CMK (cell line): ENCODE data around the gene RHBDL3.
"Not testable (repeated sequence)": the region's sequence is repeated elsewhere in the genome, so short reads cannot be mapped to it uniquely, and the experiment has no call there.

Experiments used
- DNase-seq: peaks from one replicate; pipeline ENCODE4 v3.0.0-alpha.2; 2010; ENCODE audit warnings: low read depth

Gene RHBDL3

DNA sequence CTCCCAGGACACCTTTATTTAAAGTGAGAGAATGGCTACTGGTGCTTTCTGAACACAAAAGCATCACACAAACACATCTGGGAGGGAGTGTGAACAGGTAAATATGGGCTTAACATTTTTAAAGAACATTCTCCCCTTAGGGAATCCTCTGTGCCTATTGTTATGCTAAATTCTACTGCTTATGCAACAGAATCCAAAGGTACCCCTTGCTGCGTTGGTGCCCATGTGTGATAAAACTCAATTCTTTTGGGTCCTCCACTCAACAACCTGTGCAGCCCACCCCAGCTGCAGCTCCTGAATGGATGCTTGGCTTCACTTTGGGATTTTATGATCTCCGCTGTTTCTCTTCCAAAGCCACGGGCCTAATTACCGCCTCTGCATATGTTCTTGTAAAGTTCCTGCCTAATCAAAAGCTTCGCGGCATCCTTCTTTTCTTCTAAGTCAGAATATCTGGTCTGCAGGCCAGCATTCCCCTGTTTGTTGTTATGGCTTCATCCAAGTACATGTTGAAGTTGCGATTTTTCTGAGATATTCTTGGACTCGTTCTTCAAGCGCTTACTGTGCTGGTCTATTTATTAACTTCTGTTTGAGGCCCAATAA is 23.9 kb downstream of the RHBDL3 start:
- no peak for DNase-seq

DNA sequence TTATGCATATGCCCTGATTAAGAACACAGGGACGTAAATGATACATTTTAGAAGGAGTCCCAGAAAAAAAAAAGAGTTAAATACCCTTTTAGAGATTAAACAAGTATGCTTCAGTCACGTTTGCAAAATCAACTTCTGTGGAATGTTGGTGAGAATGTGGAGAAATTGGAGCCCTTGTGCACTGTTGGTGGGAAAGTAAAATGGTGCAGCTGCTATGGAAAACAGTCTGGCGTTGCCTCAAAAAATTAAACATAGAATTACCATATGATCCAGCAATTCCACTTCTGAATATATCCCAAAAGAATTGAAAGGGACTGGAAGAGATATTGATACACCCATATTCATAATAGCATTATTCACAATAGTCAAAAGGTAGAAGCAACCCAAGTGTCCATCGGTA is 26.5 kb downstream of the RHBDL3 start:
- DNase-seq = no peak

DNA sequence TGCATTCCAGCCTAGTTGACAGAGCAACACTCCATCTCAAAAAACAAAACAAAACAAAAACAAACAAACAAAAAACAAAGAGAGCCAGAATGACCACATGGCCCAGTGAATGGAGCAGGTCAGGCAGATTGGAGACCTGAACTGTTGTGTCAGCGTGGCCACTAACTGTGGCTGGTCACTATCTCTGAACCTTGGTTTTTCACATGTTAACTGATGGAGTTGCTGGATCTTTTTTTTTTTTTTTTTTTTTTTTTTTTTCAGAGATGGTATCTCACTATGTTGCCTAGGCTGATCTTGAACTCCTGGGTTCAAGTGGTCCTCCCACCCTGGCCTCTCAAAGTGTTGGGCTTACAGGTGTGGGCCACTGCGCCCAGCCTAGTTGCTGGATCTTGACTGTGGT is 31.8 kb downstream of the RHBDL3 start:
- DNase-seq = no peak

DNA sequence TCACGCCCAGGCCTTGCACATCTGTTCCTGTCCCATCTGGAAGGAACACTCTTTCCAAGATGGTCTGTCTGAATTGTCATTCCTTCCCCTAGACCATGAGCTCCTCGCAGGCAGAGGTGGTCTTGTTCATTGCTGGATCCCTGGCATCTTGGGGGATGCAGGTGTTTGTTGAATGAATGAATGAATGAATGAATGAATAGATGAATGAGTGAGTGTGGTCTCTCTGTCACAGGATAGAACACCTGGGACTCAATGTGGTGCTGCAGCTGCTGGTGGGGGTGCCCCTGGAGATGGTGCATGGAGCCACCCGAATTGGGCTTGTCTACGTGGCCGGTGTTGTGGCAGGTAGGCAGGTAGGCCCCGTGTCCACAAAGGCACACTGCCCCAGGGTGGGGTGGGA is 32.2 kb downstream of the RHBDL3 start:
- no peak for DNase-seq

DNA sequence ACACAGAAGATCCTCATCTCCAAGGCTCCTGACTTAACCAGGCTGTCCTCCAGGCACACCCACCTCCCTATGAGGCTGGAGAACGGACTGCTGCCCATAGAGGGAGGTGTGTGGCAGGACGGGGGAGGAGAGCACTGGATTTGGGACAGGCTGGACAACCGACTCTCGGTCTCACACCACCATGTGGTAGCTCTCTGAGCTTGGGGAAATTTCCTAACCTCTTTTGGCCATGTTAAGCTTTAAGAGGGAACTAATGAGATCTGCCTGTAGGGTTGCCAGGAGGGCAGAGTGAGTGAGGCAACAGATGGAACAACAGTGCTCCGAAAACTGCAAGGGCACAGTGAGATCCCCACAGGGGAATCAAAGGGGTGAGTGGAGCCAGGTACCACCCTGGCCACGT is 32.7 kb downstream of the RHBDL3 start:
- DNase-seq = no peak

DNA sequence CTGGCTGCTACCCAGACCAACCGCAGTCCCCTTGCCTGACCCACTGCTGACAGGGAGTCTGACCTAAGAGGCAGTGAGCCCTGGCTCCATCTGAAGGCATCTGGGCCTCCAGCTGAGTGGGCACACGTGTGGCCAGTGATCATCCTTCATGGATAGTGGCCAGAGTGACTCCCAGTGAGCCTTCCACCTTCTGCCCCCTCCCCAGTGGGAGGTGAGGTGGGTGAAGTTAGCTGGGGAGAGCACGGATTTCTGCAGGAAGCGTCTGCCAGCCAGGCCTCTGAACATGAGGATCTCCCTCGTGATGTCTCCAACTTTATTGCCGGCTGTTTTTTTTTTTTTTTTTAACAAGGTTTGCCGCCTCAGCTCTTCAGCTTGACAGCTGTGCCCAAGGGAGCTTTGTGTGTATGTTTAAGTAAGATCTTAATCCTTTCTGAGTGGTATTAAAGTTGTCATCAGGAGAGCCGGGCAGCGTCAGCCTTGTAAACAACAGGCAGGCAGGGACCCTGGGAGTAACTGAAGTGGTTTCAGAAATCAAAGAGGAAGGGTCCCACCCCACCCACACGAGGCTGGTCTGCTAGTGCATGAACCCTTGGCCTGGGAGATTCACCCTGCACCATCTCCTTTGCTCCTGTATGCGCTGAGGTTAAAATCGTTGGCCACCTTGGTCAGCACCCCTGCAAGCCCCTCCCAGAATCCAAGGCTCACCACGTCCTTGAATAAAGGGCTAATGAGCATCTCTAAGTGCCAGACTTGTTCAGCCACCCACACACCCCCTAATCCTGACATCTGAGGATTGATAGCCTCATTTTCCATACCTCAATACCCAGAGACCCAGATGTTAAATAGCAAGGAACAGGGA is 33.3 kb downstream of the RHBDL3 start:
- no peak for DNase-seq

DNA sequence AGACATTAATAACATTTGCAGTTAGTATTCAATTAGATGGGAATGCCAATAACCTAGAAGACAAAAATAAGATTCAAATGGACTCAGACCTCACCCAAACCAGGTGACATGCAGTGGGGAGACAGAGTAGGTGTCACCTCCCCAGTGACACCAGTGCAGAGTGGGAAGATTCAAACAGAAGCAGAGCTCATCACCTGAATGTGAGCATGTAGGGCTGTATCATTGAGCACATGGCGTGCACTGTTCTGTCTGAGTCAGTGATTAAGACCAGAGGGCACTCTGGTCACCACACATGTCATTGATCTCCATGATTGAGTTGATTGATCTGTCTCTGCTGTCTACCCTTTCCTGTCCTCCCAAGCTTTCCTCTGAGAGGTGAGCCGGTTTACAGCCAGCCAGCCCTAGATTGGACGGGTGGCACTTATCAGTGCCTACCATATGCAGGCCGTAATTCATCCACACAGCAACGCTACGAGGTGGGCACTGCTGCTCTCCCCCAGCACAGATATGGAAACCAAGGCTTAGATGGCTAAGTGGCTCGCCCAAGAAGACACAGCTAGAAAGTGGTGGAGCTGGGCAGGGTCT is 34.0 kb downstream of the RHBDL3 start:
- DNase-seq = no peak

DNA sequence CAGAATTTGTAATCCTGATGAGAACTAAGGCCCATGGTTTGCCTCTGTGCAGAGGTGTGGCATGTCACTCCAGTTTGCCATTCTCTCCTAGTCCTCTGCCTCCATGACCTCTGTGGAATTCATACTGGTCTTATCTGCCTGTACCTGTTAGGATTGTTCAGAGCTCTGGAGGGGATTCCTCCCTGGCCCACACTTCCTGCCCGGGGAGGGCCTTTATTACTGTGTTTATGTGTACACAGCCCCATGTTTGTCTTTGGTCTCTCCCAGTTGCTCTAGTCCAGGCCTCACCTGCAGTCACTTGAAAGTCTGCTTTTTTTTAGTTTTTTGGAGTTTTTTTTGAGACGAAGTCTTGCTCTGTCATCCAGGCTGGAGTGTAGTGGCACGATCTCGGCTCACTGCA is 36.4 kb downstream of the RHBDL3 start:
- DNase-seq = no peak

DNA sequence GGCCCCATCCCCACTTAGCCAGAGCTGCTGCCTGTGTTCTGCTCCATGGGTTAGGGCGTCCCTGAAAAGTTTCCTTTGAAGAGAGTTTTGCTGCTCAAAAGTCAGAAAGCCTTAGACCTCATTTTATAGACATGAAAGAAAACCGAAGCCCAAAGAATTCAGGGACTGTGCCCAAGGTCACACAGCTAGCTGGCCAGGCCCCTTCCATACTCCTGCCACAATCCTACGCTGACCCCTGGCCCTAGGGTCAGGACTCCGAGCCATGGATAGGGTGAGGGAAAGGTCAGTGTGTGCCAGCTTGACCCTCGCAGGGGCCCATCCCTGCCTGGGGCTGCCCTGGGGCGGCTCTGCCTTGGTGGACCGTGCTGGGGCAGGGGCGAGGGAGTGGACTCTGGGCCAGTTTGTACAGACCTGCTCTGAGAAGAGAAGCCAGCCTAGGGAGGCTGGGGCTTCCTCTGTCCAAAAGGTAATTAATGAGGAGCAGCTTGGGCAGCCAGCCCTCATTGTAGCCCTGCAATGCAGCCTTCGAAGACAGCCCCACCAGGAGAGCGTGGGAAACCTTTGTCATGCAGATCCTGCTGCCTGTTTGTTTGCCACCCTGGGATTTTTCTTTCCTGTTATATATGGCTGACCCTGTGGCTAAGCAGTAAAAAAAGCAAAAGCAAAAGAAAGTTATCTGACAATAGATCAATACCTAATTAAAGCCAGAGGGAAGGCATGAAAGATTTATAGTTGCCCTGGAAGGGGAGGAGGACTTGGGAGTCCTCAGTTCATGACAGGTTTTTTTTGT is 37.4 kb downstream of the RHBDL3 start:
- DNase-seq = no peak

DNA sequence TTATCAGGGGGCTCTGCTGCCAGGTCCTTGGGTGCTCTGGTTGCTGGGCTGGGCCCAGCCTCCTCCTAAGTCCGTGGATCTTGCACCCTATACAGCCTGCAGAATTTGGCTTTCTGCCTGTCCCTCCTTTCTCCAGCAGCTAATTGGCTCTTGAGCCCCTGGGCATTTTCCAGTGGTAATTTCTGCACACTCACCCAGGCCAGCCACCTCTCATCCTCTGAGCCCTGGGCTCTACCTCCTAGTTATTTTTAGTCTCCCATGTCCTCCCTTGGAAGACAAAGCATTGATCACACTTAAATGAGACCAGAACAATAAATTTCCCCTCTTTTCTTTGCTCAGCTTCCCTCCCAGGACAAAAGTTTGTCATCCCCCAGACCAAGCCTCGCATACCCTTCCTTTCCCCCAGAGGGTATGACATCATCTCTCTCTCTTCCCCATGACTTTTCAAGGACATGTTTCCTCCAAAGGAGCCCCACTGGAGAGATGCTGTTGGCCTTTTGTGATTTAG is 38.2 kb downstream of the RHBDL3 start:
- DNase-seq = no peak

DNA sequence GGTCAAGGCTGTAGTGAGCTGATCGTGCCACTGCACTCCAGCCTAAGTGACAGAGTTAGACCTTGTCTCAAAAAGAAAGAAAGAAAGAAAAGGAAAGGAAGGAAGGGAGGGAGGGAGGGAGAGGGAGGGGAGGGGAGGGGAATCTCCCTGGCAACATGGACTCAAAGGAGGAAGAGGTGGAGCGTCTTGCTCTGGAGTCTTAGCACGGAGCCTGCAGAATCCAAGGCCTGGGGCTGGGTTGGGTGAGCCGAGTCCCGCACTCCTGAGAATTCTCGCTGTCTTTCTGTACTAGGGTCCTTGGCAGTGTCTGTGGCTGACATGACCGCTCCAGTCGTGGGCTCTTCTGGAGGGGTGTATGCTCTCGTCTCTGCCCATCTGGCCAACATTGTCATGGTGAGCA is 39.4 kb downstream of the RHBDL3 start:
- DNase-seq = no peak

DNA sequence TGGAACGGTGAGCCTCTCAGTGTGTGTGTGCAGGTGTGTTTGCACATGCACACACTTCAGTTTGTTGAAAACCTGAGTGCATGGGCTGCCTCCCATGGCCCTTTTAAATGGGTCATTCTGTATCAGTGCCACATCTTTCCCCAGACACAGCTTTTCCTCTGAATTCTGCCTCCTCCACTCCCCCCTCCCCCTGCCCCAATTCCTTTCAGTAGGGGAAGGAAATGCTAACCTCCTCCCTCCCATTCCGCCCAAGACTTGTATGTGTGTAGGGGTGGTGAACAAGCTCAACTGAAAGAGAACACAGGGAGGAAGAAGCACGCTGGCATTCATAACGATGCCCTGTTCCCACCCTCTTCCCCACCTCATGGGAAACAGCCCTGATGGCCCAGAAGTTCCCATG is 42.0 kb downstream of the RHBDL3 start:
- no peak for DNase-seq

DNA sequence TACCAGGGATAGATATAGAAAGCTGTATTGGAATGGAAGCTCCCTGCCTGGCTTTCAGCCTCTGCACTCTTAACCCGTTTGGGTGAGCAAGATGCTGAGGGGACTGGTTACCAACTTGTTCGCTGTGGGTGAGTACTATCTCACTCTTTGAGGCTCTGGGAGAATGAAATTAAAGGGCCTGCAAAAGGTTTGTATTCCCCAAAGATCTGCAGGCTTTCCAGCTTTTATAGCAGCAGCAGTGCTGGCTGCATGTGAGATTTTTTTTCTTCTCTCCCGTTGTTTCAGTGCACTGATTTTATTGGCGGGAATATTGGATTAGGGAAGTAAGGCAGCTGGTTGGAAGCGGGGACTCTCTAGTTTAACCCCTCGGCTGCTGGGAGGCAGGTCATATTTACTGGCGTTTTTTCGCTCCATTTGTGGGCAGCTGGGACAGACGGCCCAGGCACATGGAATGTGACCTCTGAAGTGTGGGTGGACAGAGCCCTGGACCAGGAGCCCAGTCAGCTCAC is 45.5 kb downstream of the RHBDL3 start:
- DNase-seq = no peak

DNA sequence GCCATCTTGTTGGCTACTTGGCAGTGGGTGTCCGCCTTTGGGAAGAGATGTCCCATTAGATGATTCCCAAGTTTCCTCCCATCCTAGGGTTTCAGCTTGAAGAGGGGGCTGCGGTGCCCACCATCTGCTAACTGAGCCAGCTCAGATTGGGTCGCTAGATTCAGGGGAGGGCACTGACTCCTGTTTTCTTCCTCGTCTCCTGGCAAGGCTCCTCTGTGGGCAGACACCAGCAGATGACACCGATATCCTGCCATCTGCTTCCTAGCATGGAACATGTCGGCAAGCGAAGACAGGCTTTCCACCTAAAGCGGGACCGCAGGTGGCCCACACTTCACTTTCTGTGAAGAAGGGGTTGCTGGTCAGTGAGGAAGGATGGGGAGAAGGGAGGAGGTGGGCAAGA is 49.0 kb downstream of the RHBDL3 start:
- no peak for DNase-seq

DNA sequence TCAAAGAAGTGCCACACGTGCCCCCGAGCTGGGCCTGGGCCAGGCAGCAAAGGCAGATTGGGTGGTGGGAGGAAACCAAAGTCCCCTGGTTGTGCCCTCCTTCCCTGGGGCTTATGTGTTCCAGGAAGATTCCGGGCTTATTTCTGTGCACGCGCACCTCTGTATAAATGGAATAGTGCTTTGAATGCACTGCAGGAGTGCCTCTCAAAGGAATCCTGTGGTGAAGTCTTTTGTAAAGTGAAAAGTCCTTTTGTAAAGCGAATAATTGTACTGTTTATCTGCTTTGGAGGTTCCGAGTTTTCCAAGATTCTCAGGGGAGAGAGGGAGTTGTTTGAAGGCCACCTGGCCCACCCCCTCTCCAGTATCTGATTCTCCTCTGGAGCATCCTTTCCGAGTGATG is 49.5 kb downstream of the RHBDL3 start:
- no peak for DNase-seq

DNA sequence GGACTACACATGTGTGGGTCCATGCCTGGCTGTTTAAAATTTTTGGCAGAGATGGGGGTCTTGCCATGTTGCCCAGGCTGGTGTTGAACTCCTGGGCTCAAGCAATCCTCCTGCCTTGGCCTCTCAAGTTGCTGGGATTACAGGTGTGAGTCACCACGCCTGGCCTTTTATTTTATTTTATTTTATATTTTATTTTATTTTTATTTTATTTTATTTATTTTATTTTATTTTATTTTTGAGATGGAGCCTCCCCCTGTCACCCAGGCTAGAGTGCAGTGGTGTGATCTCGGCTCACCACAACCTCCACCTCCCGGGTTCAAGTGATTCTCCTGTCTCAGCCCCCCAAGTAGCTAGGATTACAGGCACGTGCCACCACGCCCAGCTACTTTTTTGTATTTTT is 51.0 kb downstream of the RHBDL3 start:
- not testable (repeated sequence) for DNase-seq

DNA sequence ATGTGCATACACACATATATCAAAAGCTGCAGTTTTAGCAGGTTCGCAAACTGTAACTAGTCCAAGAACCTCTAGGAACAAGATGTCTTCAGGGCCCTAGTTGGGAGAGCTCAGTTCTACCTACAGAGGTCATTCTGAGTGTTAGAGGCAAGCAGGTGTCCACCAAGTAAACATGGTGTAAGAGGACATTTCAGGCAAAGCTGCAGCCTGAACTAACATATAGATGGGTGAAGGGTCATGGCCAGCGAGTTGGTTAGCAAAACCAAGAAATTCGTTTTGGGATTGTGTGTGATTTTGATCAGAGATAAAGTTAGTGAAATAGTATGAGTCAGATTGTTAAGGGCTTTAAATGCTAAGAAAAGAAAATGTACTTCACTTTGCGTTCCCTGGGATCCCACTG is 51.7 kb downstream of the RHBDL3 start:
- no peak for DNase-seq

DNA sequence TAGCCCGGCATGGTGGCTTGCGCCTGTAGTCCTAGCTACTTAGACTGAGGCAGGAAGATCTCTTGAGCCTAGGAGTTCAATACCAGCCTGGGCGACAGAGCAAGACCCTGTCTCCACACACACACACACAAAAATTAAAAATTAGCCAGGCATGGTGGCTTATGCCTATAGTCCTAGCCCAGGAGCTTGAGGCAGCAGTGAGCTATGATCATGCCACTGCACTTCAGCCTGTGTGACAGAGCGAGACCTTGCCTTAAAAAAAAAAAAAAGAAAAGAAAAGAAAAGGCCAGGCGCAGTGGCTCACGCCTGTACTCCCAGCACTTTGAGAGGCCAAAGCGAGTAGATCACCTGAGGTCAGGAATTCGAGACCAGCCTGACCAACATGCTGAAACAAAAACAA is 52.4 kb downstream of the RHBDL3 start:
- no peak for DNase-seq

DNA sequence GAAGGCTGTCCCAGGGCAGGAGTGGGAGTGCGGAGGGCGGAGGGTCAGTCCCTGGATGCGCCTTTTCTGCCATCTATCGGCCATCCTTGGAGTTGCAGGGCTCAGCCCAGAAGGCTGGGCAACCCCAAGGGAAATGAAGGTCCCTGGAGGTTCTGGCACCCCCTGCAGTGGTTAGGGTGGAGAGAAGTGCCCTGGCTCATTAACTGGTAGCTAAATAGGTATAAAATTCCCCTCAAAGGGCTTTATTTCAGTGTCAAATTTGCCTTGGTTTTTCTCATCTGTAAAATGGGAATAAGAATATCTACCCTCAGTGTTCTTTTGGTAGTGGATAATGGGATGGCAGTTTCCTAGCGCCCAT is 53.9 kb downstream of the RHBDL3 start:
- peak; percentile 40 for DNase-seq

DNA sequence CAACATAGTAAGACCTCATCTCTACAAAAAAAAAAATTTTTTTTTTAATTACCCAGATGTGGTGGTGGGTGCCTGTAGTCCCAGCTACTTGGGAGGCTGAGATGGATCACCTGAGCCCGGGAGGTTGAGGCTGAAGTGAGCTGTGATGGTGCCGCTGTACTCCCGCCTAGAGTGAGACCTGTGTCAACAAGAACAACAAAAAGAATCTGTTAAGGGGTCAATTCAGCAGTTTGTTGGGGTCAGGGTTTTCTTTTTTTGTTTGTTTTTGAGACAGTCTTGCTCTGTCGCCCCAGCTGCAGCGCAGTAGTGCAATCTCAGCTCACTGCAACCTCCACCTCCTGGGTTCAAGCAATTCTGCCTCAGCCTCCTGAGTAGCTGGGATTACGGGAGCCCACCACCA is 54.4 kb downstream of the RHBDL3 start:
- DNase-seq = not testable (repeated sequence)

DNA sequence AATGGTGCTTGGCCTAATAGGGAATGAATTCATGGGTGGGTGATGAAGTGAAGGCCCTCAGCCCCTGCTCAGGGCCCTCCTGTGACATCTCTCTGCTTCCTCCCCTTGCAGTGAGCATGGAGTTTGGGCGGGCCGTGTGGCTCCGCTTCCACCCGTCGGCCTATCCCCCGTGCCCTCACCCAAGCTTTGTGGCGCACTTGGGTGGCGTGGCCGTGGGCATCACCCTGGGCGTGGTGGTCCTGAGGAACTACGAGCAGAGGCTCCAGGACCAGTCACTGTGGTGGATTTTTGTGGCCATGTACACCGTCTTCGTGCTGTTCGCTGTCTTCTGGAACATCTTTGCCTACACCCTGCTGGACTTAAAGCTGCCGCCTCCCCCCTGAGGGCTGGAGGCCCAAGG is 55.2 kb downstream of the RHBDL3 start:
- DNase-seq = no peak

DNA sequence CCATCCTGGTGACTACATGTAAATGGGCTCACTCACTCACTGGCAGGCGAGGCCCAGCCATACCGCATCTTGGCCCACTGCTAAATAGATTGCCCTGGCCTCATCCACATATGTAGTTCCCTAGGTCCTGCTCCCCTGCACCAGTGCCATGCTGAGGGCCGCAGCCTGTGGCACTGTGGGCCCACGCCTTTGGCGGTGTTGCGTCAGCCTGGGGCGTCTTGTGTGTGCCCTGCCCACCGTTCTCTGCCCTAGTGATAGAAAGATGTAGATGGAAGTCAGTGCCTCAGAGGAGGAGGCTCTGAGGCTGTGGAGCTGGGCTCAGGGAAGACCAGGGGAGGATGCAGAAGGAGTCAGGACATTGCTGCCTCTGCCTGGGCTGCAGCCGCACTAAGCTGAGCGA is 57.4 kb downstream of the RHBDL3 start:
- DNase-seq = no peak
